Amniotic stem cell (primary cell): ENCODE results near the gene FAM78A.

Source experiments
- DNase-seq: peaks from one replicate; lab custom pipeline; 2025; lab: John Stamatoyannopoulos, UW

The FAM78A gene

GRCh38 chr9:131302244-131303075, 26.1 kb upstream of the FAM78A start:
- DNase-seq, result no peak

- no peak for DNase-seq
Observed at GRCh38 chr9:131300444-131300843, 24.1 kb upstream of the FAM78A start.

GRCh38 chr9:131299961-131300347, 23.6 kb upstream of the FAM78A start:
- no peak for DNase-seq

GRCh38 chr9:131299346-131299960, 23.1 kb upstream of the FAM78A start:
- no peak for DNase-seq

- DNase-seq, result no peak
Observed at GRCh38 chr9:131298816-131299215, 22.5 kb upstream of the FAM78A start.

GRCh38 chr9:131298341-131298740, 22.0 kb upstream of the FAM78A start:
- no peak for DNase-seq

GRCh38 chr9:131297903-131298302, 21.6 kb upstream of the FAM78A start:
- DNase-seq, result no peak

- no peak for DNase-seq
Observed at GRCh38 chr9:131296906-131297500, 20.7 kb upstream of the FAM78A start.

GRCh38 chr9:131296460-131296859, 20.1 kb upstream of the FAM78A start:
- DNase-seq, result no peak

- no peak for DNase-seq
Observed at GRCh38 chr9:131292937-131293336, 16.6 kb upstream of the FAM78A start.

GRCh38 chr9:131291795-131292315, 15.5 kb upstream of the FAM78A start:
- no peak for DNase-seq

- no peak for DNase-seq
Observed at GRCh38 chr9:131290767-131291370, 14.6 kb upstream of the FAM78A start.

GRCh38 chr9:131290036-131290766, 13.9 kb upstream of the FAM78A start:
- DNase-seq, result no peak

- DNase-seq, result no peak
Observed at GRCh38 chr9:131289301-131290035, 13.2 kb upstream of the FAM78A start, which contains the start of gene PLPP7. TSS of gene PLPP7 (plus strand) at chr9:131289723. CDS start at chr9:131289998, 275 bp downstream.

GRCh38 chr9:131288217-131288616, 11.9 kb upstream of the FAM78A start:
- DNase-seq, result no peak

GRCh38 chr9:131287359-131287758, 11.0 kb upstream of the FAM78A start:
- no peak for DNase-seq

GRCh38 chr9:131284856-131285255, 8.5 kb upstream of the FAM78A start:
- DNase-seq, result no peak

GRCh38 chr9:131282688-131283422, 6.5 kb upstream of the FAM78A start:
- no peak for DNase-seq

- no peak for DNase-seq
Observed at GRCh38 chr9:131282175-131282574, 5.9 kb upstream of the FAM78A start.
